Hepatocyte (in vitro differentiated cells): ENCODE data around the gene GPR55.

Experiments
- CTCF ChIP-seq: fragments of 200-600 bp; sonication (generic); IDR thresholded peaks from 2 replicates; pipeline ENCODE4 v1.5.1; 2016; ENCODE audit warnings: antibody characterized with exemption, mild to moderate bottlenecking; ENCODE audit not compliant: poor library complexity
- EZH2 ChIP-seq: fragments of 200-600 bp; sonication (generic); IDR thresholded peaks from 2 replicates; pipeline ENCODE4 v1.6.1; 2016; ENCODE audit warnings: antibody characterized with exemption, mild to moderate bottlenecking, borderline replicate concordance

GRCh38 chr2:230935130-230935430 is 10.0 kb upstream of the GPR55 start:
- TF ChIP-seq CTCF (no peak), EZH2 (no peak)
